ENCODE results near the gene FGFRL1. TPM values are rescaled to one million over a fixed set of nuclear protein-coding genes. Genes with fewer than 3 reads are reported as not detected.

The FGFRL1 gene
- total RNA-seq, 1 donor from 2014 or later: 70.4 TPM

DNA sequence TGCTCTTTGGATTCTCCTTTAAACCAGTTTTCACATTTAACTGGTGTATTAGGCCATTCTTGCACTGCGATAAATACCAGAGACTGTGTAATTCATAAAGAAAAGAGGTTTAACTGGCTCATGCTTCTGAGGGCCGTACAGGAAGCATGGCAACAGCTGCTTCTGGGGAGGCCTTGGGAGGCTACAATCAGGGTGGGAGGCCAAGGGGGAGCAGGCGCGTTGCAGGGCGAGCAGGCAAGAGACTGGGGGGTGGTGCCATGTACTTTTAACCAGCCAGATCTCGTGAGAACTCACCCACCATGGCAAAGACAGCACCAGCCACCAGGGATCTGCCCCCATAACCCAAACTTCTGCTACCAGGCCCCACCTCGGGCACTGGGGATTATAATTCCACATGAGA, 63.8 kb downstream of the FGFRL1 start:
- no peak for DNase-seq (ENCODE audit: low spot score)
- Mint-ChIP-seq H3K36me3 (ENCODE audit: low read depth) (no peaks in the 10 kb centered on the region), H3K27me3 (ENCODE audit: low read depth) (peaks cover 2% of the 10 kb centered on the region), H3K27ac (ENCODE audit: unreplicated experiment) (no peak overlapping the region), H3K4me1 (ENCODE audit: low read depth) (peaks cover 6% of the 10 kb centered on the region), H3K9me3 (ENCODE audit: low read depth) (no peaks in the 10 kb centered on the region), H3K4me3 (ENCODE audit: unreplicated experiment) (no peak overlapping the region)
- TF ChIP-seq, protein P1, sequence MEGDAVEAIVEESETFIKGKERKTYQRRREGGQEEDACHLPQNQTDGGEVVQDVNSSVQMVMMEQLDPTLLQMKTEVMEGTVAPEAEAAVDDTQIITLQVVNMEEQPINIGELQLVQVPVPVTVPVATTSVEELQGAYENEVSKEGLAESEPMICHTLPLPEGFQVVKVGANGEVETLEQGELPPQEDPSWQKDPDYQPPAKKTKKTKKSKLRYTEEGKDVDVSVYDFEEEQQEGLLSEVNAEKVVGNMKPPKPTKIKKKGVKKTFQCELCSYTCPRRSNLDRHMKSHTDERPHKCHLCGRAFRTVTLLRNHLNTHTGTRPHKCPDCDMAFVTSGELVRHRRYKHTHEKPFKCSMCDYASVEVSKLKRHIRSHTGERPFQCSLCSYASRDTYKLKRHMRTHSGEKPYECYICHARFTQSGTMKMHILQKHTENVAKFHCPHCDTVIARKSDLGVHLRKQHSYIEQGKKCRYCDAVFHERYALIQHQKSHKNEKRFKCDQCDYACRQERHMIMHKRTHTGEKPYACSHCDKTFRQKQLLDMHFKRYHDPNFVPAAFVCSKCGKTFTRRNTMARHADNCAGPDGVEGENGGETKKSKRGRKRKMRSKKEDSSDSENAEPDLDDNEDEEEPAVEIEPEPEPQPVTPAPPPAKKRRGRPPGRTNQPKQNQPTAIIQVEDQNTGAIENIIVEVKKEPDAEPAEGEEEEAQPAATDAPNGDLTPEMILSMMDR (IDR thresholded peaks at IDR 0.05): no peak

DNA sequence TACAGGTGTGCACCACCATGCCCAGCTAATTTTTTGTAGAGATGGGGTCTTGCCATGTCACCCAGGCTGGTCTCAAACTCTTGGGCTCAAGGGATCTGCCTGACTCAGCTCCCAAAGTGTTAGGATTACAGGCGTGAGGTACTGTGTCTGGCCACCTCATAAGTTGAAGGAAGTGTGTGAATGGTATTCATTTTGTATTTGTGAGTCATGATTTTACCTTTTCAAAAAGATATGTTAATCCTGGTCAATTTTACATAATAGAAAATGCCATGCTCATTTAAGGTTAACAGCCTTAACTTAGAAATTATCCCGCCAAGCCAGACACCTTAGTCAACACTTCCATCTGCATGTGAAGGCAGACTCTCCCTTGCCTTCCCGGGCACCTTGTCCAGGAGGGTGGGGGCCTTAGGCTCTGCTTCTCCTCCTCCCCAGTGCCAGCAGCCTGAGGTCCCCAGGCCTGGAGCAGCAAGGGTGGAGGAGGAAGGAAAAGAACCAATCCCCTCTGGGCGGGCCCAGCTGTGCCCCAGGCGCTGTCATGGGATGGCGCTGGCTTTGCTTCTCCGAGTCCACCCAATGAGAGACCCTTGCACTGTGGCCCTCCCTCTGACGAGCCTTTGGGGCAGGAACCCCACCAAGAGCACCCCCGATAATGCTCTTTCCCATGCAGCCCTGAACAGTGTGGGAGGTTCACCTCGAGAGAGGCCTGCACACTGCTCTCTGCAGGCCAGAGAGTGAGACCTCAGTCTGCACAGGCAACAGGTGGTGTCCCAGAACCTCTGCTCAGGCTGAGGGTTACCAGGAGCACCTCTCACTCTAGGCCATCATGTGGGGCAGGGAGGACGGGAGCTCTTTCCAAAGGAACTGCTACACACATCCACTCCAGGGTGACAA, 64.6 kb downstream of the FGFRL1 start:
- H3K36me3 Mint-ChIP-seq (ENCODE audit: low read depth): no peaks in the 10 kb centered on the region
- no peak for DNase-seq (ENCODE audit: low spot score)
- TF ChIP-seq, protein P1 (IDR thresholded peaks at IDR 0.05): no peak
- no peak overlapping the region for H3K4me3 Mint-ChIP-seq (ENCODE audit: unreplicated experiment)
- H3K27me3 Mint-ChIP-seq (ENCODE audit: low read depth): peaks cover 2% of the 10 kb centered on the region
- H3K9me3 Mint-ChIP-seq (ENCODE audit: low read depth): peaks cover 2% of the 10 kb centered on the region
- peak overlapping the region; percentile 49 for H3K27ac Mint-ChIP-seq (ENCODE audit: unreplicated experiment)
- H3K4me1 Mint-ChIP-seq (ENCODE audit: low read depth): peaks cover 8% of the 10 kb centered on the region

Other genes starting within 250 kb of the FGFRL1 start
- not detected in 3 replicates for gene CPLX1, start 185.5 kb upstream of the FGFRL1 start, total RNA-seq
- 61.4 to 85.7 TPM (median 69.2 TPM) in 3 replicates for gene GAK, start 79.3 kb upstream of the FGFRL1 start, total RNA-seq
- gene TMEM175, start 79.2 kb upstream of the FGFRL1 start, total RNA-seq: 25.5 to 47.5 TPM (median 26.1 TPM) in 3 replicates
- gene DGKQ, start 38.1 kb upstream of the FGFRL1 start, total RNA-seq: 15.4 to 18.6 TPM (median 17.2 TPM) in 3 replicates
- 42.6 to 53.0 TPM (median 46.0 TPM) in 3 replicates for gene IDUA, start 24.6 kb upstream of the FGFRL1 start, total RNA-seq
- gene SLC26A1, start 18.2 kb upstream of the FGFRL1 start, total RNA-seq: 0.72 to 1.6 TPM (median 0.75 TPM) in 3 replicates
- 4.6 to 12.8 TPM (median 9.1 TPM) in 3 replicates for gene RNF212, start 101.9 kb downstream of the FGFRL1 start, total RNA-seq
- 158 to 184 TPM (median 162 TPM) in 3 replicates for gene SPON2, start 161.0 kb downstream of the FGFRL1 start, total RNA-seq
- gene CTBP1, start 237.5 kb downstream of the FGFRL1 start, total RNA-seq: 147 to 175 TPM (median 151 TPM) in 3 replicates